HCT116 (cell line): Measurements from ENCODE around the gene NUP43. TPM values are rescaled to one million over a fixed set of nuclear protein-coding genes. Genes with fewer than 3 reads are reported as not detected.

Experiments
- ATAC-seq: fragments of 200-7000 bp; cut with Tn5 transposase; 2 replicates; pipeline ENCODE4 v1.9.1; 2020; ENCODE audit warnings: mild to moderate bottlenecking, moderate library complexity
- BruUV-seq: library from RNA; stranded (reverse); fragments of 400-500 nt; replicated peaks from 2 replicates; lab custom pipeline; 2021; lab: Mats Ljungman, UMichigan
- CTCF ChIA-PET: fragments of 300-600 bp; sonication (Branson Sonifier 250); formaldehyde crosslinking; loops from one replicate; lab custom pipeline; 2021; ENCODE audit warnings: antibody characterized with exemption; lab: Charles Lee
- POLR2A ChIA-PET: fragments of 300-600, 350-600 bp; sonication (Branson Sonifier 250); formaldehyde crosslinking; loops from one replicate; lab custom pipeline; 2021; ENCODE audit warnings: antibody characterized with exemption; lab: Charles Lee
- RAD21 ChIA-PET, 2 experiments: fragments of 300-600 bp; sonication (Branson Sonifier 250); formaldehyde crosslinking; loops; one replicate each; lab custom pipeline; 2023; ENCODE audit warnings: low total read pairs in 2 of 2; ENCODE audit not compliant: uncharacterized antibody in 2 of 2, unreplicated experiment in 2 of 2, low non-redundant PET in 1 of 2; lab: Charles Lee
- DNase-seq: peaks from one replicate; pipeline ENCODE4 v3.0.0-alpha.2; 2010; ENCODE audit warnings: low read depth, low spot score
- H2AFZ ChIP-seq: fragments of 200-600 bp; shearing (Covaris generic), sonication (generic); 2 replicates; pipeline ENCODE4 v1.6.1; 2017; ENCODE audit warnings: low read depth, mixed run types, mixed read lengths, antibody characterized with exemption, low read length; ENCODE audit not compliant: poor library complexity, severe bottlenecking
- H3K27ac ChIP-seq: 2 replicates; pipeline ENCODE4 v1.5.1; 2012; ENCODE audit warnings: low read depth, low read length
- H3K27me3 ChIP-seq: fragments of 200-600 bp; sonication (generic); 2 replicates; pipeline ENCODE4 v1.6.1; 2016; ENCODE audit warnings: mixed run types, low read length, mixed read lengths; ENCODE audit not compliant: insufficient read depth
- H3K36me3 ChIP-seq, 2 experiments: fragments of 200-500 bp in 1 of 2; fragments of 200-600 bp in 1 of 2; sonication (Bioruptor generic) in 1 of 2; sonication (generic) in 1 of 2; 2 replicates each; pipeline versions ENCODE4 v1.5.1 to v1.6.1; 2014 to 2016; ENCODE audit warnings: low read length in 2 of 2, inconsistent platforms in 1 of 2, mixed read lengths in 1 of 2, mixed run types in 1 of 2; ENCODE audit not compliant: insufficient read depth in 2 of 2, control insufficient read depth in 1 of 2
- H3K4me1 ChIP-seq, 2 experiments: fragments of 200-600 bp in 1 of 2; sonication (generic) in 1 of 2; 2 replicates each; pipeline versions ENCODE4 v1.5.1 to v1.6.1; 2012 to 2017; ENCODE audit warnings: low read length in 2 of 2, inconsistent platforms in 1 of 2, mild to moderate bottlenecking in 1 of 2, mixed read lengths in 1 of 2, mixed run types in 1 of 2, moderate library complexity in 1 of 2; ENCODE audit not compliant: insufficient read depth in 2 of 2, control insufficient read depth in 1 of 2
- H3K4me2 ChIP-seq: fragments of 200-600 bp; sonication (generic); 2 replicates; pipeline ENCODE4 v1.6.1; 2017; ENCODE audit warnings: mixed run types, low read length, mixed read lengths
- H3K4me3 ChIP-seq, 2 experiments: fragments of 200-600 bp in 1 of 2; sonication (generic) in 1 of 2; replicated peaks in 1 of 2; 2 replicates each; pipeline ENCODE4 v1.5.1; 2011 to 2016; ENCODE audit warnings: low read length in 2 of 2, control low read depth in 1 of 2, low read depth in 1 of 2, mild to moderate bottlenecking in 1 of 2, mixed read lengths in 1 of 2, mixed run types in 1 of 2
- H3K79me2 ChIP-seq: fragments of 200-600 bp; sonication (generic); 2 replicates; pipeline ENCODE4 v1.6.1; 2017; ENCODE audit warnings: mild to moderate bottlenecking, mixed run types, low read length, moderate library complexity, mixed read lengths; ENCODE audit not compliant: insufficient read depth
- H3K9ac ChIP-seq: fragments of 200-600 bp; sonication (generic); 2 replicates; pipeline ENCODE4 v1.6.1; 2016; ENCODE audit warnings: low read length, mixed read lengths
- H3K9me2 ChIP-seq: fragments of 200-600 bp; sonication (generic), shearing (Covaris generic); 2 replicates; pipeline ENCODE4 v1.6.1; 2017; ENCODE audit warnings: mixed run types, mild to moderate bottlenecking, moderate library complexity; ENCODE audit not compliant: insufficient read depth
- H3K9me3 ChIP-seq, 2 experiments: fragments of 200-500 bp in 1 of 2; fragments of 200-600 bp in 1 of 2; sonication (Bioruptor generic) in 1 of 2; sonication (generic) in 1 of 2; 2 replicates each; pipeline ENCODE4 v1.6.1; 2014 to 2017; ENCODE audit warnings: low read length in 2 of 2, mixed read lengths in 2 of 2, inconsistent platforms in 1 of 2, low read depth in 1 of 2, mild to moderate bottlenecking in 1 of 2, mixed run types in 1 of 2, moderate library complexity in 1 of 2; ENCODE audit not compliant: control insufficient read depth in 1 of 2, insufficient read depth in 1 of 2
- H4K20me1 ChIP-seq: fragments of 200-600 bp; sonication (generic), shearing (Covaris generic); 2 replicates; pipeline ENCODE4 v1.6.1; 2017; ENCODE audit warnings: mixed run types, mild to moderate bottlenecking, moderate library complexity; ENCODE audit not compliant: insufficient read depth
- CBX3 ChIP-seq: IDR thresholded peaks from 2 replicates; pipeline ENCODE4 v1.6.1; 2012; ENCODE audit warnings: low read depth
- CEBPB ChIP-seq: IDR thresholded peaks from 2 replicates; pipeline ENCODE4 v1.6.1; 2012; ENCODE audit warnings: low read depth
- EZH2 ChIP-seq: fragments of 200-600 bp; sonication (generic); IDR thresholded peaks from 2 replicates; pipeline ENCODE4 v1.6.1; 2017; ENCODE audit warnings: antibody characterized with exemption, mixed run types
- FOSL1 ChIP-seq: IDR thresholded peaks from 2 replicates; pipeline ENCODE4 v1.6.1; 2012; ENCODE audit warnings: low read depth
- POLR2A ChIP-seq: IDR thresholded peaks from 2 replicates; pipeline ENCODE4 v1.7.0; 2011; ENCODE audit warnings: borderline replicate concordance; ENCODE audit not compliant: insufficient read depth, insufficient read length; ENCODE audit errors: extremely low read depth
- RAD21 ChIP-seq: IDR thresholded peaks from 2 replicates; pipeline ENCODE4 v1.6.1; 2012; ENCODE audit warnings: low read depth, mild to moderate bottlenecking
- SIN3A ChIP-seq: IDR thresholded peaks from 2 replicates; pipeline ENCODE4 v1.6.1; 2012; ENCODE audit warnings: low read depth
- ZFX ChIP-seq: fragments of 450-650 bp; IDR thresholded peaks from 2 replicates; pipeline ENCODE4 v1.6.1; 2017
- ZNF274 ChIP-seq: fragments of 200-500 bp; sonication (Bioruptor generic); IDR thresholded peaks from 2 replicates; pipeline ENCODE4 v1.6.1; 2014; ENCODE audit warnings: mild to moderate bottlenecking, low read depth, low read length, inconsistent platforms
- intact Hi-C: fragments of 100-400 bp; cut with micrococcal nuclease; formaldehyde crosslinking; loops from 2 replicates; pipeline ENCODE4 v1.10.0; 2022
- total RNA-seq: library from RNA; stranded (reverse); gene quantifications from one replicate; pipeline ENCODE4 v1.2.1, GENCODE V29; 2021; ENCODE audit not compliant: unreplicated experiment
- TF ChIP-seq, protein P1 (sequence below), 3 experiments: fragments of 200-600 bp in 1 of 3; sonication (generic) in 1 of 3; IDR thresholded peaks in 2 of 3; conservative IDR thresholded peaks in 1 of 3; 2 replicates each; pipeline ENCODE4 v1.5.1; 2012 to 2017; ENCODE audit warnings: low read depth in 2 of 3, low read length in 2 of 3, antibody characterized with exemption in 1 of 3, borderline replicate concordance in 1 of 3, control low read depth in 1 of 3, mild to moderate bottlenecking in 1 of 3, mixed read lengths in 1 of 3, mixed run types in 1 of 3, moderate library complexity in 1 of 3; ENCODE audit not compliant: insufficient read depth in 1 of 3
- TF ChIP-seq, protein P2 (sequence below): IDR thresholded peaks from 2 replicates; pipeline ENCODE4 v1.6.1; 2012; ENCODE audit warnings: low read depth
- TF ChIP-seq, protein P3 (sequence below): IDR thresholded peaks from 2 replicates; pipeline ENCODE4 v1.6.1; 2011; ENCODE audit warnings: mild to moderate bottlenecking, low read length, moderate library complexity; ENCODE audit not compliant: insufficient replicate concordance; ENCODE audit errors: extremely low read depth

NUP43 gene
- total RNA-seq, 1 experiment from 2014 or later = 51.0 TPM

DNA sequence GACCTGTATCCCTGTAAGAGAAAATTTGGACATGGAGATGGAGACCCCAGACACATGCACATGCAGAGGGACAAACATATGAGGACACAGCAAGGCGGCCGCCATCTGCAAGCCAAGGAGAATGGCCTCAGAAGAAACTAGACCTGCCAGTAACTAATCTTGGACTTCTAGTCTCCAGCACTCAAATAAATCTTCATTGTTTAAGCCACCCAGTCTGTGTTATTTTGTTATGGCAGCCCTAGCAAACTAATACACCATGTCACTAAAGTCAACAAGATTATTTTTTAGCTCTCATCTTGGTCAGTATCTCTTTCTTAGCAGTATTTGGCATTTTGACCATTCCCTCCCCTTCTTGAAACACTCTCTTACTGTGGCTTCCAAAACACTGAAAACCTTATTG is 55.1 kb downstream of the NUP43 start:
- Histone ChIP-seq H3K36me3 (peaks cover 4 to 9% of the 10 kb centered on the region in 2 experiments; a peak in 2 of 4 replicates), H3K9me2 (no peaks in the 10 kb centered on the region)
- POLR2A ChIA-PET = no interaction called here
- TF ChIP-seq ZNF274 (no peak), FOSL1 (no peak), EZH2 (no peak), CEBPB (no peak), POLR2A (no peak), SIN3A (no peak), ZFX (no peak), CBX3 (no peak), RAD21 (no peak)
- TF ChIP-seq, protein P1, sequence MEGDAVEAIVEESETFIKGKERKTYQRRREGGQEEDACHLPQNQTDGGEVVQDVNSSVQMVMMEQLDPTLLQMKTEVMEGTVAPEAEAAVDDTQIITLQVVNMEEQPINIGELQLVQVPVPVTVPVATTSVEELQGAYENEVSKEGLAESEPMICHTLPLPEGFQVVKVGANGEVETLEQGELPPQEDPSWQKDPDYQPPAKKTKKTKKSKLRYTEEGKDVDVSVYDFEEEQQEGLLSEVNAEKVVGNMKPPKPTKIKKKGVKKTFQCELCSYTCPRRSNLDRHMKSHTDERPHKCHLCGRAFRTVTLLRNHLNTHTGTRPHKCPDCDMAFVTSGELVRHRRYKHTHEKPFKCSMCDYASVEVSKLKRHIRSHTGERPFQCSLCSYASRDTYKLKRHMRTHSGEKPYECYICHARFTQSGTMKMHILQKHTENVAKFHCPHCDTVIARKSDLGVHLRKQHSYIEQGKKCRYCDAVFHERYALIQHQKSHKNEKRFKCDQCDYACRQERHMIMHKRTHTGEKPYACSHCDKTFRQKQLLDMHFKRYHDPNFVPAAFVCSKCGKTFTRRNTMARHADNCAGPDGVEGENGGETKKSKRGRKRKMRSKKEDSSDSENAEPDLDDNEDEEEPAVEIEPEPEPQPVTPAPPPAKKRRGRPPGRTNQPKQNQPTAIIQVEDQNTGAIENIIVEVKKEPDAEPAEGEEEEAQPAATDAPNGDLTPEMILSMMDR (IDR thresholded peaks at IDR 0.05 in 2 of 3, conservative IDR thresholded peaks at IDR 0.05 in 1 of 3; ENCODE audit: borderline replicate concordance in 1 of 3, insufficient read depth in 1 of 3, low read depth in 2 of 3, low read length in 2 of 3) = no peak
- TF ChIP-seq, protein P2, sequence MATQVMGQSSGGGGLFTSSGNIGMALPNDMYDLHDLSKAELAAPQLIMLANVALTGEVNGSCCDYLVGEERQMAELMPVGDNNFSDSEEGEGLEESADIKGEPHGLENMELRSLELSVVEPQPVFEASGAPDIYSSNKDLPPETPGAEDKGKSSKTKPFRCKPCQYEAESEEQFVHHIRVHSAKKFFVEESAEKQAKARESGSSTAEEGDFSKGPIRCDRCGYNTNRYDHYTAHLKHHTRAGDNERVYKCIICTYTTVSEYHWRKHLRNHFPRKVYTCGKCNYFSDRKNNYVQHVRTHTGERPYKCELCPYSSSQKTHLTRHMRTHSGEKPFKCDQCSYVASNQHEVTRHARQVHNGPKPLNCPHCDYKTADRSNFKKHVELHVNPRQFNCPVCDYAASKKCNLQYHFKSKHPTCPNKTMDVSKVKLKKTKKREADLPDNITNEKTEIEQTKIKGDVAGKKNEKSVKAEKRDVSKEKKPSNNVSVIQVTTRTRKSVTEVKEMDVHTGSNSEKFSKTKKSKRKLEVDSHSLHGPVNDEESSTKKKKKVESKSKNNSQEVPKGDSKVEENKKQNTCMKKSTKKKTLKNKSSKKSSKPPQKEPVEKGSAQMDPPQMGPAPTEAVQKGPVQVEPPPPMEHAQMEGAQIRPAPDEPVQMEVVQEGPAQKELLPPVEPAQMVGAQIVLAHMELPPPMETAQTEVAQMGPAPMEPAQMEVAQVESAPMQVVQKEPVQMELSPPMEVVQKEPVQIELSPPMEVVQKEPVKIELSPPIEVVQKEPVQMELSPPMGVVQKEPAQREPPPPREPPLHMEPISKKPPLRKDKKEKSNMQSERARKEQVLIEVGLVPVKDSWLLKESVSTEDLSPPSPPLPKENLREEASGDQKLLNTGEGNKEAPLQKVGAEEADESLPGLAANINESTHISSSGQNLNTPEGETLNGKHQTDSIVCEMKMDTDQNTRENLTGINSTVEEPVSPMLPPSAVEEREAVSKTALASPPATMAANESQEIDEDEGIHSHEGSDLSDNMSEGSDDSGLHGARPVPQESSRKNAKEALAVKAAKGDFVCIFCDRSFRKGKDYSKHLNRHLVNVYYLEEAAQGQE = no peak
- TF ChIP-seq, protein P3, sequence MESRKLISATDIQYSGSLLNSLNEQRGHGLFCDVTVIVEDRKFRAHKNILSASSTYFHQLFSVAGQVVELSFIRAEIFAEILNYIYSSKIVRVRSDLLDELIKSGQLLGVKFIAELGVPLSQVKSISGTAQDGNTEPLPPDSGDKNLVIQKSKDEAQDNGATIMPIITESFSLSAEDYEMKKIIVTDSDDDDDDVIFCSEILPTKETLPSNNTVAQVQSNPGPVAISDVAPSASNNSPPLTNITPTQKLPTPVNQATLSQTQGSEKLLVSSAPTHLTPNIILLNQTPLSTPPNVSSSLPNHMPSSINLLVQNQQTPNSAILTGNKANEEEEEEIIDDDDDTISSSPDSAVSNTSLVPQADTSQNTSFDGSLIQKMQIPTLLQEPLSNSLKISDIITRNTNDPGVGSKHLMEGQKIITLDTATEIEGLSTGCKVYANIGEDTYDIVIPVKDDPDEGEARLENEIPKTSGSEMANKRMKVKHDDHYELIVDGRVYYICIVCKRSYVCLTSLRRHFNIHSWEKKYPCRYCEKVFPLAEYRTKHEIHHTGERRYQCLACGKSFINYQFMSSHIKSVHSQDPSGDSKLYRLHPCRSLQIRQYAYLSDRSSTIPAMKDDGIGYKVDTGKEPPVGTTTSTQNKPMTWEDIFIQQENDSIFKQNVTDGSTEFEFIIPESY = no peak
- TF ChIP-seq, all 23 proteins: peak for 0
- no peak overlapping the region for H3K4me2 ChIP-seq
- no peak overlapping the region for H2AFZ ChIP-seq
- H3K9me3 ChIP-seq = no peaks in the 10 kb centered on the region
- H3K4me3 ChIP-seq = no peak overlapping the region
- no peaks in the 10 kb centered on the region for H3K27me3 ChIP-seq
- H3K79me2 ChIP-seq = peaks cover 86% of the 10 kb centered on the region
- H3K4me1 ChIP-seq = no peaks in the 10 kb centered on the region
- H4K20me1 ChIP-seq = peaks cover 11% of the 10 kb centered on the region; the same call in 1 of the 2 replicates
- BruUV-seq = no TSS peak
- ChIA-PET CTCF (no interaction called here), RAD21 (no interaction called here)
- DNase-seq (no peak), ATAC-seq (no peak)
- intact Hi-C loops = no loop called here
- H3K9ac ChIP-seq = no peak overlapping the region
- H3K27ac ChIP-seq = no peak overlapping the region
